GM12878 (cell line): ENCODE results near the gene NTF3. TPM values are rescaled to one million over a fixed set of nuclear protein-coding genes. Genes with fewer than 3 reads are reported as not detected.

Experiments
- ATAC-seq: fragments of 200-7000 bp; cut with Tn5 transposase; 3 replicates; pipeline ENCODE4 v1.9.1; 2020; ENCODE audit warnings: mild to moderate bottlenecking, moderate library complexity
- BruUV-seq: library from RNA; stranded (reverse); fragments of 400-500 nt; replicated peaks from 2 replicates; lab custom pipeline; 2021; lab: Mats Ljungman, UMichigan
- CTCF ChIA-PET: fragments of 300-600 bp; sonication (Branson Sonifier 250); formaldehyde crosslinking; extraction: SDS; loops from one replicate; lab custom pipeline; 2021; ENCODE audit warnings: inconsistent platforms; lab: Yijun Ruan, JAX
- POLR2A ChIA-PET: fragments of 350-600 bp; formaldehyde crosslinking; extraction: SDS; loops from one replicate; lab custom pipeline; 2021; ENCODE audit warnings: inconsistent platforms; lab: Charles Lee
- RAD21 ChIA-PET: fragments of 300-600 bp; sonication (Branson Sonifier 250); formaldehyde crosslinking; loops from one replicate; lab custom pipeline; 2023; ENCODE audit warnings: antibody characterized with exemption; ENCODE audit not compliant: unreplicated experiment; lab: Charles Lee
- SMC1A ChIA-PET: fragments of 300-600 bp; sonication (Branson Sonifier 250); formaldehyde crosslinking; loops from one replicate; lab custom pipeline; 2023; ENCODE audit not compliant: unreplicated experiment, uncharacterized antibody; lab: Charles Lee
- DNase-seq: peaks from one replicate; pipeline ENCODE4 v3.0.0-alpha.2; 2011; ENCODE audit warnings: low read depth, low spot score
- FAIRE-seq: peaks from 3 replicates; lab custom pipeline; 2011; peaks lifted over from hg19 to GRCh38; lab: Jason Lieb, UNC
- H2AFZ ChIP-seq: 2 replicates; pipeline ENCODE4 v1.6.0; 2011; ENCODE audit warnings: low read depth, low read length, control low read depth; ENCODE audit not compliant: control insufficient read depth
- H3K27ac ChIP-seq: 2 replicates; pipeline ENCODE4 v1.5.1; 2011; ENCODE audit warnings: control low read depth; ENCODE audit not compliant: control insufficient read depth, insufficient read depth
- H3K27me3 ChIP-seq, 2 experiments: replicated peaks in 1 of 2; 2 replicates each; pipeline versions ENCODE4 v1.6.0 to v1.6.1; 2011; ENCODE audit warnings: low read length in 1 of 2; ENCODE audit not compliant: control insufficient read depth in 2 of 2, insufficient read depth in 2 of 2
- H3K36me3 ChIP-seq, 2 experiments: 2 replicates each; pipeline ENCODE4 v1.5.1; 2011; ENCODE audit warnings: low read length in 1 of 2; ENCODE audit not compliant: control insufficient read depth in 2 of 2, insufficient read depth in 2 of 2
- H3K4me1 ChIP-seq: 2 replicates; pipeline ENCODE4 v1.6.1; 2011; ENCODE audit warnings: mild to moderate bottlenecking, low read length, moderate library complexity, mixed read lengths; ENCODE audit not compliant: control insufficient read depth, insufficient read depth
- H3K4me2 ChIP-seq: 2 replicates; pipeline ENCODE4 v1.6.0; 2011; ENCODE audit warnings: control low read depth; ENCODE audit not compliant: control insufficient read depth, insufficient read depth
- H3K4me3 ChIP-seq: fragments of 200-600 bp; sonication (generic); 2 replicates; pipeline ENCODE4 v1.5.1; 2016
- H3K79me2 ChIP-seq: 2 replicates; pipeline ENCODE4 v1.6.0; 2011; ENCODE audit warnings: low read length; ENCODE audit not compliant: control insufficient read depth, insufficient read depth
- H3K9ac ChIP-seq: 2 replicates; pipeline ENCODE4 v1.8.0; 2011; ENCODE audit warnings: low read length, control low read depth, mixed read lengths; ENCODE audit not compliant: control insufficient read depth, insufficient read depth
- H3K9me3 ChIP-seq: replicated peaks from 3 replicates; pipeline ENCODE4 v1.5.1; 2011; ENCODE audit warnings: mild to moderate bottlenecking, low read length; ENCODE audit not compliant: control insufficient read depth, insufficient read depth
- H4K20me1 ChIP-seq: 2 replicates; pipeline ENCODE4 v1.6.0; 2011; ENCODE audit not compliant: control insufficient read depth, insufficient read depth
- E4F1 ChIP-seq: fragments of 450-650 bp; IDR thresholded peaks from 2 replicates; pipeline ENCODE4 v1.6.1; 2018; ENCODE audit warnings: borderline replicate concordance, mild to moderate bottlenecking; ENCODE audit not compliant: partially characterized antibody
- ETV6 ChIP-seq, 2 experiments: fragments of 450-650 bp in 1 of 2; IDR thresholded peaks in 1 of 2; conservative IDR thresholded peaks in 1 of 2; 2 replicates each; pipeline ENCODE4 v1.6.1; 2014; ENCODE audit warnings: antibody characterized with exemption in 1 of 2, borderline replicate concordance in 1 of 2, low read depth in 1 of 2, mild to moderate bottlenecking in 1 of 2, moderate library complexity in 1 of 2
- HDGF ChIP-seq: fragments of 450-650 bp; IDR thresholded peaks from 2 replicates; pipeline ENCODE4 v1.6.1; 2016; ENCODE audit warnings: antibody characterized with exemption
- MTA3 ChIP-seq: IDR thresholded peaks from 2 replicates; pipeline ENCODE4 v1.6.1; 2012; ENCODE audit warnings: low read length, inconsistent platforms, borderline replicate concordance
- SIX5 ChIP-seq: IDR thresholded peaks from 2 replicates; pipeline ENCODE4 v1.6.1; 2011; ENCODE audit warnings: mild to moderate bottlenecking, low read depth, low read length, moderate library complexity; ENCODE audit not compliant: severe bottlenecking
- TCF7 ChIP-seq: IDR thresholded peaks from 2 replicates; pipeline ENCODE4 v1.6.1; 2014; ENCODE audit warnings: antibody characterized with exemption, borderline replicate concordance
- YBX1 ChIP-seq: fragments of 450-650 bp; IDR thresholded peaks from 2 replicates; pipeline ENCODE4 v1.6.1; 2016; ENCODE audit warnings: antibody characterized with exemption
- YY1 ChIP-seq: IDR thresholded peaks from 2 replicates; pipeline ENCODE4 v1.6.1; 2011; ENCODE audit warnings: low read depth, mild to moderate bottlenecking, low read length
- ZNF622 ChIP-seq: fragments of 450-650 bp; IDR thresholded peaks from 2 replicates; pipeline ENCODE4 v1.6.1; 2017; ENCODE audit warnings: mild to moderate bottlenecking, inconsistent platforms
- WGBS: methylation state at CpG from one replicate; pipeline ENCODE4 v1.1.6; 2016; ENCODE audit warnings: low lambda C conversion rate; ENCODE audit not compliant: insufficient replicate concordance, insufficient coverage; ENCODE audit errors: missing lambda C conversion rate; 5-methylcytosine and 5-hydroxymethylcytosine counted together
- in situ Hi-C: fragments of 300-500 bp; cut with MboI; formaldehyde crosslinking; loops from 9 replicates; pipeline ENCODE4 v1.14.3; 2018; ENCODE audit warnings: mixed read lengths
- intact Hi-C: fragments of 100-400 bp; cut with micrococcal nuclease; formaldehyde crosslinking; loops from one replicate; pipeline ENCODE4 v1.14.2; 2022; ENCODE audit not compliant: unreplicated experiment
- polyA plus RNA-seq, 11 experiments: library from polyadenylated mRNA; depleted of rRNA in 4 of 11; unstranded in 6 of 11; stranded (reverse) in 5 of 11; fragments of >200 nt; fragmentation: Nextera tagmentation in 4 of 11; fragmentation: Illumina TruSeq in 1 of 11; extraction: Ambion mirVana in 4 of 11; extraction: Trizol in 1 of 11; gene quantifications; 1 replicate in 1 of 11; 2 replicates in 10 of 11; pipeline versions ENCODE4 v1.2.1 to v1.2.3, GENCODE V29; 2011 to 2016; ENCODE audit warnings: inconsistent platforms in 2 of 11, missing spikeins in 2 of 11, low read depth in 1 of 11
- total RNA-seq, 4 experiments: library from RNA; depleted of rRNA in 3 of 4; stranded (reverse); fragments of >200 nt in 3 of 4; fragmentation: Illumina TruSeq in 1 of 4; extraction: Trizol in 1 of 4; gene quantifications; 2 replicates each; pipeline versions ENCODE4 v1.2.1 to v1.2.3, GENCODE V29; 2013 to 2021

The NTF3 gene
- total and polyA plus RNA-seq, 10 of the 15 experiments (the other 5 are each of a cell fraction or from before 2014, with no cell fraction given), result 0.07 TPM; not detected in 9

GRCh38 chr12:5485454-5485853 is 53.5 kb downstream of the NTF3 start:
- in situ Hi-C loops (no loop called here), intact Hi-C loops (no loop called here)
- H3K27ac ChIP-seq, result no peak overlapping the region
- CTCF ChIA-PET, result no interaction called here
- no peaks in the 10 kb centered on the region; a peak in 2 of 4 replicates for H3K27me3 ChIP-seq
- RAD21 ChIA-PET, result no interaction called here
- DNase-seq, result no peak
- no peak overlapping the region for H3K9ac ChIP-seq
- no peaks in the 10 kb centered on the region for H3K4me1 ChIP-seq
- FAIRE-seq, result no peak
- SMC1A ChIA-PET, result no interaction called here
- no peak overlapping the region for H3K4me3 ChIP-seq
- no peak for ATAC-seq
- no peaks in the 10 kb centered on the region for H3K9me3 ChIP-seq
- no peaks in the 10 kb centered on the region for H3K79me2 ChIP-seq
- H2AFZ ChIP-seq, result no peak overlapping the region
- no peaks in the 10 kb centered on the region for H4K20me1 ChIP-seq
- TF ChIP-seq ZNF622, result no peak
- TF ChIP-seq SIX5, result no peak
- TF ChIP-seq HDGF, result no peak
- no peak for TF ChIP-seq E4F1
- TF ChIP-seq TCF7, result no peak
- TF ChIP-seq, all 136 proteins: peak for 0
- Histone ChIP-seq H3K36me3 (no peaks in the 10 kb centered on the region), H3K4me2 (no peak overlapping the region)
- POLR2A ChIA-PET, result no interaction called here
- no TSS peak for BruUV-seq
- 42% methylated on average over 4 of the region's 4 CpGs for WGBS

- POLR2A ChIA-PET, result no interaction called here
These were observed 55.2 kb downstream of the NTF3 start for GRCh38 chr12:5487076-5487475.

More at GRCh38 chr12:5487076-5487475, 55.2 kb downstream of the NTF3 start:
- in situ Hi-C loops, result no loop called here
- Histone ChIP-seq H3K27ac (no peak overlapping the region), H4K20me1 (no peaks in the 10 kb centered on the region), H3K4me3 (no peak overlapping the region), H3K4me2 (no peak overlapping the region), H3K9ac (no peak overlapping the region), H3K4me1 (no peaks in the 10 kb centered on the region), H3K36me3 (no peaks in the 10 kb centered on the region), H2AFZ (no peak overlapping the region), H3K27me3 (no peaks in the 10 kb centered on the region; a peak in 2 of 4 replicates), H3K9me3 (no peaks in the 10 kb centered on the region), H3K79me2 (no peaks in the 10 kb centered on the region)
- FAIRE-seq, result no peak
- BruUV-seq, result no TSS peak
- ChIA-PET CTCF (no interaction called here), RAD21 (no interaction called here), SMC1A (no interaction called here)
- TF ChIP-seq ETV6 (conservative IDR thresholded peaks at IDR 0.05 in 1 of 2, IDR thresholded peaks at IDR 0.05 in 1 of 2; ENCODE audit: borderline replicate concordance in 1 of 2, low read depth in 1 of 2) (no peak), YBX1 (no peak), MTA3 (no peak), YY1 (no peak)
- intact Hi-C loops, result no loop called here
- no peak for DNase-seq
- 24% methylated on average over 7 of the region's 7 CpGs for WGBS
- no peak for ATAC-seq
